OCI-LY3 (cell line): Measurements from ENCODE around the gene BMP7.

Experiments
- EZH2phosphoT487 ChIP-seq: fragments of 200-600 bp; shearing (Covaris generic); IDR thresholded peaks from 2 replicates; pipeline ENCODE4 v1.6.1; 2018; ENCODE audit warnings: antibody characterized with exemption, mixed run types, low read depth
- TF ChIP-seq, protein P1 (sequence below): fragments of 200-600, 300-600 bp; sonication (generic); IDR thresholded peaks from 2 replicates; pipeline ENCODE4 v1.5.1; 2014; ENCODE audit warnings: antibody characterized with exemption, low read length, low read depth

DNA sequence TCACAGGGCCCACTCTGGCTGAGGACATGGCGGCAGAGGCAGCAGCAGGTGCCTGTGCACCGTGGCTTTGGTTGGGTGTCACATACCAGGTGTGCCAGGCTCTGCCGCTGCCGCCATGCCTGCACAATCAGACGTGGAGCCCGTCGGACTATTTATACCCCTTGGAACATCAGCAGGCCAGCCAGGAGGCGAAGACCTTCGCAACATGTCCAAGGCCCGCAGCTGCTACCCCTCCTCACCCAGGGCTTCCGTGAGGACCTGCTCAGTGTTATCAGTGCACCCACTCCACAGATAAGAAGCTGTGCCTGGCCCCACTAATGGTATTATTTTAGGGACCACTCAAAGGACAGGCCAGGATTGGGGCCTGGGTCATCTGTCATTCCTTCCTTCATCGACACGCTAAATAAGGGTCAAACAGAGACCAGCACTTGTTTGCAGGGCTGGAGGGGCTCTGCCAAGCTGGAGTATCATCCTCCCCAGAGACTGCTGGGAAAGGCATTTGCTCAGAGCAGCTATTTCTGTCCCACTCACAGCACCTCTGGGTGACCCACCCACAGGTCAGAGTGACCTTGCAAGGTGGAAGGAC is 109.2 kb downstream of the BMP7 start:
- TF ChIP-seq, protein P1, sequence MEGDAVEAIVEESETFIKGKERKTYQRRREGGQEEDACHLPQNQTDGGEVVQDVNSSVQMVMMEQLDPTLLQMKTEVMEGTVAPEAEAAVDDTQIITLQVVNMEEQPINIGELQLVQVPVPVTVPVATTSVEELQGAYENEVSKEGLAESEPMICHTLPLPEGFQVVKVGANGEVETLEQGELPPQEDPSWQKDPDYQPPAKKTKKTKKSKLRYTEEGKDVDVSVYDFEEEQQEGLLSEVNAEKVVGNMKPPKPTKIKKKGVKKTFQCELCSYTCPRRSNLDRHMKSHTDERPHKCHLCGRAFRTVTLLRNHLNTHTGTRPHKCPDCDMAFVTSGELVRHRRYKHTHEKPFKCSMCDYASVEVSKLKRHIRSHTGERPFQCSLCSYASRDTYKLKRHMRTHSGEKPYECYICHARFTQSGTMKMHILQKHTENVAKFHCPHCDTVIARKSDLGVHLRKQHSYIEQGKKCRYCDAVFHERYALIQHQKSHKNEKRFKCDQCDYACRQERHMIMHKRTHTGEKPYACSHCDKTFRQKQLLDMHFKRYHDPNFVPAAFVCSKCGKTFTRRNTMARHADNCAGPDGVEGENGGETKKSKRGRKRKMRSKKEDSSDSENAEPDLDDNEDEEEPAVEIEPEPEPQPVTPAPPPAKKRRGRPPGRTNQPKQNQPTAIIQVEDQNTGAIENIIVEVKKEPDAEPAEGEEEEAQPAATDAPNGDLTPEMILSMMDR = no peak
- no peak for TF ChIP-seq EZH2phosphoT487
